WTC11 (cell line): ENCODE data around the gene DHRS7B.

Experiments
- CTCF ChIP-seq: fragments of 200-600 bp; IDR thresholded peaks from 2 replicates; pipeline ENCODE4 v1.8.0; 2022; ENCODE audit warnings: antibody characterized with exemption
- E2F5 ChIP-seq: sonication (generic); formaldehyde crosslinking; IDR thresholded peaks from 2 replicates; pipeline ENCODE4 v1.8.1; 2022; ENCODE audit warnings: mild to moderate bottlenecking, moderate library complexity, missing genetic modification reagents
- ETV6 ChIP-seq: sonication (generic); formaldehyde crosslinking; IDR thresholded peaks from 2 replicates; pipeline ENCODE4 v1.8.1; 2022; ENCODE audit warnings: mild to moderate bottlenecking, missing genetic modification reagents
- MLX ChIP-seq: sonication (generic); formaldehyde crosslinking; IDR thresholded peaks from 2 replicates; pipeline ENCODE4 v1.8.1; 2023; ENCODE audit warnings: mild to moderate bottlenecking, missing genetic modification reagents, moderate library complexity
- NFE2L1 ChIP-seq: sonication (generic); formaldehyde crosslinking; IDR thresholded peaks from 2 replicates; pipeline ENCODE4 v1.8.1; 2023; ENCODE audit warnings: missing genetic modification reagents
- NR2C2 ChIP-seq: sonication (generic); formaldehyde crosslinking; IDR thresholded peaks from 2 replicates; pipeline ENCODE4 v1.8.0; 2022; ENCODE audit warnings: mild to moderate bottlenecking, missing genetic modification reagents
- RELA ChIP-seq: sonication (generic); formaldehyde crosslinking; IDR thresholded peaks from 2 replicates; pipeline ENCODE4 v1.8.1; 2022; ENCODE audit warnings: missing genetic modification reagents, mild to moderate bottlenecking, borderline replicate concordance
- USF2 ChIP-seq: sonication (generic); formaldehyde crosslinking; IDR thresholded peaks from 2 replicates; pipeline ENCODE4 v1.8.1; 2023; ENCODE audit warnings: mild to moderate bottlenecking, missing genetic modification reagents, moderate library complexity
- ZNF121 ChIP-seq: sonication (generic); formaldehyde crosslinking; IDR thresholded peaks from 2 replicates; pipeline ENCODE4 v1.8.0; 2023; ENCODE audit warnings: missing genetic modification reagents

GRCh38 chr17:21211825-21212479 lies 85.2 kb downstream of the DHRS7B start:
- TF ChIP-seq USF2 (CRISPR knock-in tag) (no peak), MLX (CRISPR knock-in tag) (no peak), ETV6 (CRISPR knock-in tag) (no peak), CTCF (no peak), E2F5 (CRISPR knock-in tag) (no peak), ZNF121 (no peak), RELA (CRISPR knock-in tag) (no peak), NFE2L1 (CRISPR knock-in tag) (no peak), NR2C2 (no peak)
